Muscle layer of colon (tissue), 2 donors: Measurements from ENCODE around the gene MAP4K5.

Source experiments
- H3K27ac ChIP-seq: one replicate; pipeline ENCODE4 v1.7.0; 2013; ENCODE audit warnings: low read depth, mild to moderate bottlenecking, low read length, moderate library complexity
- H3K27me3 ChIP-seq, 2 donors: one replicate each; pipeline ENCODE4 v1.7.0; 2013; ENCODE audit warnings: low read length in 2 of 2, mild to moderate bottlenecking in 2 of 2; ENCODE audit not compliant: insufficient read depth in 2 of 2, control insufficient read depth in 1 of 2
- H3K36me3 ChIP-seq: one replicate; pipeline ENCODE4 v1.7.0; 2013; ENCODE audit warnings: mild to moderate bottlenecking, low read length; ENCODE audit not compliant: insufficient read depth
- H3K4me1 ChIP-seq: one replicate; pipeline ENCODE4 v1.7.0; 2013; ENCODE audit warnings: mild to moderate bottlenecking, low read length; ENCODE audit not compliant: insufficient read depth
- H3K4me3 ChIP-seq, 2 donors: one replicate each; pipeline ENCODE4 v1.7.0; 2013; ENCODE audit warnings: low read length in 2 of 2, low read depth in 1 of 2, mild to moderate bottlenecking in 1 of 2, moderate library complexity in 1 of 2
- H3K9ac ChIP-seq: one replicate; pipeline ENCODE4 v1.7.0; 2013; ENCODE audit warnings: low read length
- H3K9me3 ChIP-seq: one replicate; pipeline ENCODE4 v1.7.0; 2013; ENCODE audit warnings: mild to moderate bottlenecking, low read length
- donor health status: abdominal sarcoma.
- donor health status: Adenocarcinoma of cecum.

MAP4K5 gene

DNA sequence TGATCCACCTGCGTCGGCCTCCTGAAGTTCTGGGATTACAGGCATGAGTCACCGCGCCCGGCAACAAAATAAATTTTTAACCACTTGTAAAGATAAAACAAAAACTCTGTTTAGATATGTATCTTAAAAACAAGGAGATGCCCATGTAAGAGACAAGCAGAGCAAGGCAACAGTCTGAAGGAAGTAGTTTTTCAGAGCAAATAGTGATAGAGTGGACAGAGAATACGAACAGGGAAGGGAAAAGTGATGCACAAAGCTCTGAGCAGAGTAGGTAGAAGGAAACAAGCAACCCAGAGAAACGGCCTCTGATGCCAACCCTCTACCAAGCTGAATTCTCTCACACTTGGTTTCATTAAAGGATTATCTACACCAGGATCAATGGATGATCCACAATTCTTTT is 110.9 kb downstream of the MAP4K5 start:
- no peak overlapping the region for H3K9ac ChIP-seq
- no peak overlapping the region for H3K27ac ChIP-seq
- no peaks in the 10 kb centered on the region for H3K4me1 ChIP-seq
- no peaks in the 10 kb centered on the region for H3K27me3 ChIP-seq
- no peak overlapping the region for H3K4me3 ChIP-seq
- H3K36me3 ChIP-seq = peaks cover 35% of the 10 kb centered on the region
- H3K9me3 ChIP-seq = no peaks in the 10 kb centered on the region

- no peaks in the 10 kb centered on the region for H3K9me3 ChIP-seq
- no peaks in the 10 kb centered on the region for H3K4me1 ChIP-seq
- H3K36me3 ChIP-seq = peaks cover 22% of the 10 kb centered on the region
- no peak overlapping the region for H3K27ac ChIP-seq
- H3K9ac ChIP-seq = no peak overlapping the region
- no peaks in the 10 kb centered on the region for H3K27me3 ChIP-seq
- no peak overlapping the region for H3K4me3 ChIP-seq
Observed at GRCh38 chr14:50417853-50418252, 114.5 kb downstream of the MAP4K5 start.

- H3K4me1 ChIP-seq = no peaks in the 10 kb centered on the region
Observed at GRCh38 chr14:50410921-50411320, 121.4 kb downstream of the MAP4K5 start.

DNA sequence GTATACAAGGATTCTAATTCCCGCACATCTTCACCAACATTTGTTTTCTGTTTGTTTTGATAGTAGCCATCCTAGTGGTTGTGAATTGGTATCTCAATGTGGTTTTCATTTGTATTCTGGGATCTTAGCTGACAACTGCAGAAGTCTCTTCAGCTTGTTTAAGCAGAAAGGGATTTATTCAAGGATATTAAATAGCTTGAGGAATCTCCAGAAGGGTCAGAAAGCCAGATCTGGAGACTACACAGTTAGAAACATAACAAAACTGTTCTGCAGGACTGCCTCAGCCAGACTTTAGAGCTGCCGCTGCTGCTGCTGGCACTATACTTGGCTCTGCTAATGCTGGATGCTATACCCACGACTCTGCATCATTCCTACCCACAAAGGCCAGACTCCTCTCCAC is 122.3 kb downstream of the MAP4K5 start:
- no peak overlapping the region for H3K9ac ChIP-seq
- no peaks in the 10 kb centered on the region for H3K36me3 ChIP-seq
- no peaks in the 10 kb centered on the region for H3K9me3 ChIP-seq
- H3K4me3 ChIP-seq = no peak overlapping the region
- no peaks in the 10 kb centered on the region for H3K27me3 ChIP-seq
- H3K27ac ChIP-seq = no peak overlapping the region
- H3K4me1 ChIP-seq = no peaks in the 10 kb centered on the region

More at GRCh38 chr14:50410921-50411320, 121.4 kb downstream of the MAP4K5 start:
- no peak overlapping the region for H3K27ac ChIP-seq
- no peaks in the 10 kb centered on the region for H3K27me3 ChIP-seq
- no peak overlapping the region for H3K4me3 ChIP-seq
- H3K9me3 ChIP-seq = no peaks in the 10 kb centered on the region
- H3K36me3 ChIP-seq = no peaks in the 10 kb centered on the region
- no peak overlapping the region for H3K9ac ChIP-seq

GRCh38 chr14:50407111-50407812 is 125.1 kb downstream of the MAP4K5 start:
- Histone ChIP-seq H3K4me1 (no peaks in the 10 kb centered on the region), H3K27ac (no peak overlapping the region), H3K9ac (no peak overlapping the region), H3K4me3 (no peak overlapping the region), H3K27me3 (no peaks in the 10 kb centered on the region), H3K36me3 (no peaks in the 10 kb centered on the region), H3K9me3 (no peaks in the 10 kb centered on the region)

DNA sequence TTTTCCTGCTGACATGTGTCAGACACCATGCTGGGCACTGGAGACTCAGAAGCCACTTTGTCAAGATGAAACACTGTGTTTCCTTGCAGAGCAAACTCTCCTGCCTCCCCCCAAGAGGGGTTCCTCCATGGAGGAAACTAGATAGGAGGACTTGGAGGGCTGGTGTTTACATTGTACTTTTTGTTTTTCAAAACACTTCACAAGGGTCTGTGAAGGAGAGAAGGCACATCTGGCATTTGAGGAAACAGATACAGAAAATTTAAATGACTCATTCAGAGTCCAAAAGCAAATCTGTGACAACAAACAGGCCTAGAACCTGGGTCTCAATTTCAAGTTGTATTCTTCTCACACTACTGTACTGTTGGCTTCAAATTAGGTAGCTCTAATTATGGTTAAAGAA is 128.9 kb downstream of the MAP4K5 start:
- Histone ChIP-seq H3K27me3 (no peaks in the 10 kb centered on the region), H3K9me3 (no peaks in the 10 kb centered on the region), H3K9ac (no peak overlapping the region), H3K4me3 (no peak overlapping the region), H3K36me3 (no peaks in the 10 kb centered on the region), H3K27ac (no peak overlapping the region), H3K4me1 (peaks cover 15% of the 10 kb centered on the region)

- Histone ChIP-seq H3K4me3 (no peak overlapping the region), H3K36me3 (no peaks in the 10 kb centered on the region), H3K27ac (no peak overlapping the region), H3K27me3 (no peaks in the 10 kb centered on the region), H3K9me3 (no peaks in the 10 kb centered on the region), H3K9ac (no peak overlapping the region), H3K4me1 (peaks cover 17% of the 10 kb centered on the region)
Observed at GRCh38 chr14:50402965-50403364, 129.4 kb downstream of the MAP4K5 start.

- H3K9ac ChIP-seq = no peak overlapping the region
- no peaks in the 10 kb centered on the region for H3K9me3 ChIP-seq
- peaks cover 28% of the 10 kb centered on the region for H3K4me1 ChIP-seq
- no peak overlapping the region for H3K4me3 ChIP-seq
- H3K27ac ChIP-seq = no peak overlapping the region
- H3K27me3 ChIP-seq = no peaks in the 10 kb centered on the region
- no peaks in the 10 kb centered on the region for H3K36me3 ChIP-seq
Observed at GRCh38 chr14:50400461-50400860, 131.9 kb downstream of the MAP4K5 start.

DNA sequence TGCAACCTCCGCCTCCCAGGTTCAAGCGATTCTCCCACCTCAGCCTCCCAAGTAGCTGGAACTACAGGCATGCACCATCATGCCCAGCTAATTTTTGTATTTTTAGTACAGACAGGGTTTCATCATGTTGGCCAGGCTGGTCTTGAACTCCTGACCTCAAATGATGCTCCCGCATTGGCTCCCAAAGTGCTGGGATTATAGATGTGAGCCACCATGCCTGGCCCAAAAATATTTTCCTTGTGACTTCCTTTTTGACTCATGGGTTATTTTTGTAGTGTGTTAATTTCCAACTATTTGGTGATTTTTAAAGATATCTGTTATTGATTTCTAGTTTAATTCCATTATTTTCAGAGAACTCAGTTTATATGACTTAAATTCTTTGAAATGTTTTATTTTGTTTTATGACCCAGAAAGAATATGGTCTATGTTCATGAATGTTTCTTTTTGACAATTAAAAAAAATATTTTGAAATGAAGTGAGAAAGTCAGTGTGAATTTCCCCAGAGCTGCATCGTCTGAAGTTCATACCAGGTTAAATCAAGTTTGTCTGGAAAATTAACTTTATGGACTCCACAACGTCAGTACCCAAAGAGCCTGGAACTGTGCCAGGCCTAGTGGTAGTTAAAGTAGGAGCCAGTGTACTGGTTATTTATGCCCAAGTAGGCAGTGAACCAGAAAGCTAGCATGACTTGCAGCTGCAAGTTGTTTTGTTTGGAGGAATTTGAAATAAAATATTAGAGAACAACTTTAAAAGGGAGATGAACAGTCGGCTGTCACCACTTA is 132.9 kb downstream of the MAP4K5 start:
- H3K4me3 ChIP-seq = peak overlapping the region in 1 of 2 donors; percentile 20
- H3K4me1 ChIP-seq = peaks cover 31% of the 10 kb centered on the region
- no peaks in the 10 kb centered on the region for H3K9me3 ChIP-seq
- H3K27ac ChIP-seq = no peak overlapping the region
- no peak overlapping the region for H3K9ac ChIP-seq
- no peaks in the 10 kb centered on the region for H3K36me3 ChIP-seq
- no peaks in the 10 kb centered on the region for H3K27me3 ChIP-seq

DNA sequence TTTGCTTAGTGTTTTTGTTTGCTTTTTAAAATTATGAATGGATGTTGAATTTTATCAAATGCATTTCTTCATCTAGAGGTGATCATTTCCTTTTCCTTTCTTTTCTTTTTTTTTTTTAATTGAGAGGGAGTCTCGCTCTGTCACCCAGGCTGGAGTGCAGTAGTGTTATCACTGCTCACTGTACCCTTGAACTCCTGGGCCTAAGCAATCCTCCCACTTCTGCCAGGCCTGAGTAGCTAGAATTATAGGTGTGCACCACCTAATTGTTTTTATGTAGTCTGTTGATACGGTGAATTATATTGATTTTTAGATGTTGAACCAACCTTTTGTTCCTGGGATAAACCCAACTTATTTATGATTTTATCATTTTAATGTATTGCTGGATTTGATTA is 134.2 kb downstream of the MAP4K5 start:
- Histone ChIP-seq H3K4me1 (peaks cover 31% of the 10 kb centered on the region), H3K27me3 (no peaks in the 10 kb centered on the region), H3K27ac (no peak overlapping the region)

DNA sequence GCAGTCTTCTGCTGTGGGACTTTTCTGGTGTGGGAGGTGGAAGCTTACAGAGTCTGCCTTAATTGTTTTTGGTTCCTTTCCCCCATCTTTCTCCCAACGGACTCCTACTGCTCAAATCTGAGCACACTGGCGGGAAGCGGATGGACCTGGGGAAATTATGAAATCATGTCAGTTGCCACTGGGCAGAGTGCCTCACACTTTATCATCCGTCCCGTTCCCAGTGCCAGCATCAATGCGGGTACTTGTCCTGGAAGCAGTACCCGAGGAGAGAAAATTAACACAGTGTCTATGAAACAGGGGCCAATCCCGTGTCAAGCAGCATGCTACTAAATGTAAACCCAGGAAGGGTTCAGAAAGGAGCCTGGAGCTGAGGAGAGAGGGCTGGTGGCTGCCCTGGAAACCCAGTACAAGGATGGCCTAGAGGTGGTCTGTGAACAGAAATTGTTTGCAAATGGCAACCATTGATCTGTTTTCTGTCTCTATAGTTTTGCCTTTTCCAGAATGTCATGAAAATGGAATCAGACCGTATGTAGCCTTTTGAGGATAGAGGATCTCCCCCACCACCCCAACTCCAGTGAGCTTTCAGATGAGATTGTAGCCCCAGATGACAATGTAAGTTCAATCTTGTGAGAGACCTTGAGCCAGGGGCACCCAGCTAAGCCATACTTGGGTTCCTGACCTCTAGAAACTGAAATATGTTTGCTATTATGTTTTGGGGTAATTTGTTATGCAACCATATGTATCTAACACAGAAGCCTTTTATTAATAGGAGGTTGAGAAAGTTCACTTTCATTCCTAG is 134.8 kb downstream of the MAP4K5 start:
- Histone ChIP-seq H3K36me3 (no peaks in the 10 kb centered on the region), H3K4me3 (peak overlapping the region; percentile 70 to 86), H3K27ac (peak overlapping the region; percentile 84), H3K9ac (no peak overlapping the region), H3K27me3 (no peaks in the 10 kb centered on the region), H3K9me3 (no peaks in the 10 kb centered on the region), H3K4me1 (peaks cover 31% of the 10 kb centered on the region)

More for the DNA sequence above, 134.2 kb downstream of the MAP4K5 start:
- H3K9ac ChIP-seq = no peak overlapping the region
- no peaks in the 10 kb centered on the region for H3K36me3 ChIP-seq
- H3K4me3 ChIP-seq = no peak overlapping the region
- no peaks in the 10 kb centered on the region for H3K9me3 ChIP-seq
